Kidney epithelial cell (primary cell): ENCODE measurements around the gene CASQ2. TPM values are rescaled to one million over a fixed set of nuclear protein-coding genes. Genes with fewer than 3 reads are reported as not detected.

Source experiments
- DNase-seq: peaks from one replicate; pipeline ENCODE4 v3.0.0-alpha.2; 2010; ENCODE audit warnings: low read depth
- H3K27me3 ChIP-seq: 2 replicates; pipeline ENCODE4 v1.6.0; 2011; ENCODE audit warnings: low read length; ENCODE audit not compliant: control insufficient read depth, insufficient read depth
- H3K36me3 ChIP-seq: 2 replicates; pipeline ENCODE4 v1.5.1; 2011; ENCODE audit warnings: low read length; ENCODE audit not compliant: control insufficient read depth, insufficient read depth
- H3K4me3 ChIP-seq: 2 replicates; pipeline ENCODE4 v1.5.1; 2011; ENCODE audit warnings: low read depth, mild to moderate bottlenecking, control low read depth, low read length
- CTCF ChIP-seq: IDR thresholded peaks from 2 replicates; pipeline ENCODE4 v1.5.1; 2011; ENCODE audit warnings: mild to moderate bottlenecking, moderate library complexity, low read length, control low read depth, inconsistent platforms; ENCODE audit not compliant: insufficient read depth, poor library complexity, severe bottlenecking
- total RNA-seq: library from RNA; depleted of rRNA; stranded (reverse); fragments of >200 nt; gene quantifications from 2 replicates; pipeline ENCODE4 v1.2.3, GENCODE V29; 2015

Gene CASQ2
- total RNA-seq, 1 donor from 2014 or later = not detected

GRCh38 chr1:115658646-115659045 is 109.9 kb downstream of the CASQ2 start:
- no peaks in the 10 kb centered on the region for H3K36me3 ChIP-seq
- TF ChIP-seq CTCF = no peak
- H3K27me3 ChIP-seq = no peaks in the 10 kb centered on the region

GRCh38 chr1:115656461-115657077 is 111.9 kb downstream of the CASQ2 start:
- Histone ChIP-seq H3K4me3 (no peak overlapping the region), H3K27me3 (no peaks in the 10 kb centered on the region), H3K36me3 (no peaks in the 10 kb centered on the region)
- no peak for TF ChIP-seq CTCF
- no peak for DNase-seq

More at GRCh38 chr1:115658646-115659045, 109.9 kb downstream of the CASQ2 start:
- no peak for DNase-seq
- no peak overlapping the region for H3K4me3 ChIP-seq

GRCh38 chr1:115655916-115656315 is 112.6 kb downstream of the CASQ2 start:
- no peak for TF ChIP-seq CTCF
- no peak overlapping the region for H3K4me3 ChIP-seq
- H3K27me3 ChIP-seq = no peaks in the 10 kb centered on the region
- H3K36me3 ChIP-seq = no peaks in the 10 kb centered on the region
- no peak for DNase-seq

GRCh38 chr1:115655306-115655663 is 113.2 kb downstream of the CASQ2 start:
- H3K4me3 ChIP-seq = no peak overlapping the region
- DNase-seq = no peak
- H3K27me3 ChIP-seq = no peaks in the 10 kb centered on the region
- no peaks in the 10 kb centered on the region for H3K36me3 ChIP-seq
- TF ChIP-seq CTCF = no peak

- no peak for TF ChIP-seq CTCF
- no peaks in the 10 kb centered on the region for H3K27me3 ChIP-seq
- no peaks in the 10 kb centered on the region for H3K36me3 ChIP-seq
- H3K4me3 ChIP-seq = no peak overlapping the region
- no peak for DNase-seq
Observed at GRCh38 chr1:115654663-115655305, 113.7 kb downstream of the CASQ2 start.

- no peak for DNase-seq
- no peak for TF ChIP-seq CTCF
- Histone ChIP-seq H3K27me3 (no peaks in the 10 kb centered on the region), H3K4me3 (no peak overlapping the region), H3K36me3 (no peaks in the 10 kb centered on the region)
Observed at GRCh38 chr1:115654125-115654524, 114.4 kb downstream of the CASQ2 start.
